GM19099 (cell line): ENCODE measurements around the gene ATP10A.

Source experiments
- POLR2A ChIP-seq: IDR thresholded peaks from 3 replicates; pipeline ENCODE4 v1.6.1; 2011; ENCODE audit warnings: low read depth; ENCODE audit not compliant: insufficient read length; ENCODE audit errors: extremely low read depth

The ATP10A gene

GRCh38 chr15:25850154-25851111 lies 12.7 kb downstream of the ATP10A start:
- TF ChIP-seq POLR2A, result peak; percentile 25

GRCh38 chr15:25849157-25849921 lies 13.8 kb downstream of the ATP10A start:
- no peak for TF ChIP-seq POLR2A

- TF ChIP-seq POLR2A, result no peak
Measured at GRCh38 chr15:25848784-25849156, 14.4 kb downstream of the ATP10A start.

- TF ChIP-seq POLR2A, result no peak
Measured at GRCh38 chr15:25848325-25848724, 14.8 kb downstream of the ATP10A start.

GRCh38 chr15:25847051-25847450 lies 16.1 kb downstream of the ATP10A start:
- TF ChIP-seq POLR2A, result no peak

- TF ChIP-seq POLR2A, result no peak
Measured at GRCh38 chr15:25846377-25846776, 16.8 kb downstream of the ATP10A start.

- no peak for TF ChIP-seq POLR2A
Measured at GRCh38 chr15:25844981-25845680, 18.0 kb downstream of the ATP10A start.

- no peak for TF ChIP-seq POLR2A
Measured at GRCh38 chr15:25844542-25844941, 18.6 kb downstream of the ATP10A start.

GRCh38 chr15:25844076-25844475 lies 19.1 kb downstream of the ATP10A start:
- no peak for TF ChIP-seq POLR2A

GRCh38 chr15:25839638-25840156 lies 23.4 kb downstream of the ATP10A start:
- TF ChIP-seq POLR2A, result no peak

GRCh38 chr15:25838871-25839195 lies 24.3 kb downstream of the ATP10A start:
- TF ChIP-seq POLR2A, result no peak

GRCh38 chr15:25838191-25838870 lies 24.8 kb downstream of the ATP10A start:
- no peak for TF ChIP-seq POLR2A

GRCh38 chr15:25832158-25832557 lies 31.0 kb downstream of the ATP10A start:
- TF ChIP-seq POLR2A, result no peak

GRCh38 chr15:25830844-25831451 lies 32.2 kb downstream of the ATP10A start:
- TF ChIP-seq POLR2A, result no peak
